ENCODE results near the gene SEPTIN7. TPM values are rescaled to one million over a fixed set of nuclear protein-coding genes. Genes with fewer than 3 reads are reported as not detected.
A peak's percentile ranks its signal among the peaks of the same experiment; 100 is the strongest.
"Not testable (repeated sequence)": the region's sequence is repeated elsewhere in the genome, so short reads cannot be mapped to it uniquely, and the experiment has no call there.

The SEPTIN7 gene
- total RNA-seq, result 189 TPM

DNA sequence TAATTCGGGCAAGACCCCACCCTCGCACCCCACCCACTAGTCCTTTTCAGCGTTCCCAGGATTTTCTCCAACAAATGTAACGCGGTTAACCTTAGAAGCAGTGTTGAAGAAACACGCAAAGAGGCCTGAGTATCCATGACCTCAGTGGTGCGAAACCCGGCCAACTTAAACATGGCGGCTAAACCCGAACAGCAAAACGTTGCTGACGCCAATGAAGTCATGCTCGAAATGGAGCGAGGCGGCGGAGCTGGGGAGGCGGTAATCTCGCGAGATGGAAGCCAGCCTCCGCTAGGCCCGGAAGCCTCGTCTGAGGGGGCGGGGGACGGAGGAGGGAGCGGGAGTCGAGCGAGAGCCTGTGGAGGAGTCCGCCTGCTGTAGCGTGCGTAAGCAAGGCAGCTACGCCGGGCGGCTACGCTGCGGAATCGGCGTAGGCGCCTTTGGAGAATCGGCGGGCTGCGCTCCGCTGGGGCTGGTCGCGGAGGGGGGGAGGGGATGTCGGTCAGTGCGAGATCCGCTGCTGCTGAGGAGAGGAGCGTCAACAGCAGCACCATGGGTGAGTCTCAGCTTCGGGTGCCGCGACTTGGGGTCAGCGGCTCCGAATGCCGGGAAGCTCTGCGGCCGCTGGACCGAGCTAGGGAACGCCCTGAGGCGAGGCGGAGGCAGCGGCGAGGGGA lies at the start of gene SEPTIN7:
Gene SEPTIN7 (plus strand): TSS at position 340 of the 674 bp plus-strand sequence. CDS start 153 bp downstream, at position 493.
- peak; percentile 99 for DNase-seq (ENCODE audit: low spot score)

DNA sequence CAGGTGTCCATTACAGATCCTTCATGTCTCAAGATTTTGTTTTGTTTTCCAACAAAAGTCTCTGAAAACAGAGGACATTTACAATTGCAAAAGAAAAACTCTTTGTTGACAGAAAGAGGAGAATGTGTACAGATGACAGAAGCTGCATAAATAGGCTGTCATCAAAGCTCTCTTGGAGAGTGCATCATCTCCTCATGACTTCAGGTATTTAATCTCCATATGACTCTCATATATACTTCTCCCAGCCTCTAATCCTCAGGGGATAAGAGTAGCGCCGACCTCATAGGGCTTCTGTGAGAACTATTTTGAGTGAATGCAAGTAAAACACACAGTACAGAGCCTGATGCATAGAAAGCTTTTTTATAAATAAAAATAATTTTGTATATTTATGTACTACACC lies 48.1 kb upstream of the SEPTIN7 start:
- DNase-seq (ENCODE audit: low spot score), result no peak

- DNase-seq (ENCODE audit: low spot score), result peak; percentile 47
Observed at GRCh38 chr7:35753761-35754603, 46.9 kb upstream of the SEPTIN7 start.

- no peak for DNase-seq (ENCODE audit: low spot score)
Observed at GRCh38 chr7:35754741-35755140, 46.1 kb upstream of the SEPTIN7 start.

- no peak for DNase-seq (ENCODE audit: low spot score)
Observed at GRCh38 chr7:35755711-35756110, 45.1 kb upstream of the SEPTIN7 start.

- DNase-seq (ENCODE audit: low spot score), result not testable (repeated sequence)
Observed at GRCh38 chr7:35756453-35756852, 44.4 kb upstream of the SEPTIN7 start.

DNA sequence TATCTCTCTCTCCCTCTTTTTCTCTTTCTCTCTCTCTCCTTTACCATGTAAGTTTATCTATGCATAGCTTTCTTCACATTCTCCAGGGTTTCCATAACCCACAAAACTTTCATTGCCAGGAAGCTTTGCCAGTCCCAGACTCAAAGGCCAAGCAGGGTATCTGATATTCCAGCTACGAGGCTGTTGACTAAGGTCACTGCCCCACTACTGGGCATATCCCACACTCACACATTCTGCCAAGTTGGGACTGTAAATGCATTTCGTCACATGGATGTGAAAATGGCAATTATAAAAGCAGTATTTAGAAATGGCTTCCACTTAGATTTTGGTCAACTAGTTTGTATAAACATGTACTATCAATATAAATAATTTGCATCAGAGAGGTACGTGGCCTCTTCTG lies 43.3 kb upstream of the SEPTIN7 start:
- DNase-seq (ENCODE audit: low spot score), result no peak

DNA sequence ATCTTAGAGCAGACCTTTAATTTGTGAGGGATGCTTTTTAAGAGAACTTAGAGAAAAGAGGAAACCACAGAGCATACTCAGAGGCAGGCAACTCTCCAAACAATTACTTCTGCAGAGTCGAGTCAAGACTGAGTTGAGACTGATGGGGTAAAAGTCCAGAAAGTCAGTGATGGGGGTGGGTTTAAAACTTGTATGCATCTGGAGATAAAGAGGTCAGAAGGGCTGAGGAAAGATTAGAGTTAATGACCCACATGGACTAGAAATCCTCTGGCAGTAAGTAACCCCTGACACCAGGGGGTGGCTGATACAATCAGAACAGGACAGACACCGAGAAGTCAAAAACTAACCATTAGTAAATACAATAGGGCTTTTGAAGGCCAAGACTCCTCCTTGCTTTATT lies 42.4 kb upstream of the SEPTIN7 start:
- no peak for DNase-seq (ENCODE audit: low spot score)

- no peak for DNase-seq (ENCODE audit: low spot score)
Observed at GRCh38 chr7:35760143-35760745, 40.6 kb upstream of the SEPTIN7 start.

DNA sequence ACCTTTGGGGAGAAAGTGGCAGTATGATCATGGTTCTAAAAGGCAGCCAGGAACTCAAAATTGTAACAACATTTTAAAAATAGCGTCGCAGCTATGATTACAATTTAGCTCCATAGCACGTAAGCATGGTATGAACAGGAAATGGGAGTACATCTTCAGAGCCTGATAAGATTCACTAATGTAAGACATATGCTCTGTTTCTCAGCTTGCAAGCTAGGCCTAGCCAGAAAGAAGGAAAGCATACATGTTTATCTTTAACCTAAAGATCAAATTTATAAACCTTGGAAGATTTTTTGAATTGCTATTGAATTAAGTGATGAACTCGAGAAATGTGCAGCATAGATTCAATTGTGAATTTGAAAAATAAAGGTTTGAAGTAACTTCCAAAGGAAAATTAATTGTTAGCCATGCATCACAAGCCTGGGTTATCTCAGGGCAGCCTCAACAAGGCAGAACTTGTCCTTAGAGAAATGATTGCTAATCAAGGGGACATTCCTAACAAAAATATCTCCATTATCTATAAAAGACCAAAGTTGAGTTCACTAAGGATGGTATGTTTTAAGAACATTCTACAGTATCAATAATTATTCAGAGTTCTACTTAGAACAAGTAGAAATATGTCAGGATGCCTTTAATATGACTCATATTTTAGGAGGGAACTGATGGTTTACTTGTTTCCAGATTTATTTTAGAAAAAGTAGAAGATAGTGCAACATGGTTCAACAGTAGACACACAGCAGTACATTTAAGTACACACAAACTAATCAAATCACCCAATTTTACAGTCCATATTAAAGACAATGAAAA lies 38.8 kb upstream of the SEPTIN7 start:
- DNase-seq (ENCODE audit: low spot score), result no peak

GRCh38 chr7:35762781-35763180 lies 38.1 kb upstream of the SEPTIN7 start:
- DNase-seq (ENCODE audit: low spot score), result no peak

DNA sequence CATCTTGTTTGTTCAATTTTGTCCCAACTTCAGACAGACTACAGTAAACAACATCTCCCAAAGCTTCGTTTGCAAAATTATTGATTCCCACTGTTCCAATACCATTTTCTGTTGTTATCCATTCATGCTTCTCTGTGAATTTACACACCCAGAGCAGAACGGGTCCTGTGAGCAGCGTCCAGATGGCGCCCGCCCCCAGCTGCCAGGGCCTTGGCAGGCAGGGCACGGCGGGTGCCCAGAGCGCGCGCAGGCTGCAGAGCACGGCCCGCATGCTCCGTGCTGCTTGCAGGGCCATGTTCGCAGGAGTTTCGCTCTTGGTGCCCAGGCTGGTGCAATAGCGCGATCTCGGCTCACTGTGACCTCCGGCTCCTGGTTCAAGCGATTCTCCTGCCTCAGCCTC lies 32.5 kb upstream of the SEPTIN7 start:
- no peak for DNase-seq (ENCODE audit: low spot score)

- DNase-seq (ENCODE audit: low spot score), result no peak
Observed at GRCh38 chr7:35771776-35772175, 29.1 kb upstream of the SEPTIN7 start.

DNA sequence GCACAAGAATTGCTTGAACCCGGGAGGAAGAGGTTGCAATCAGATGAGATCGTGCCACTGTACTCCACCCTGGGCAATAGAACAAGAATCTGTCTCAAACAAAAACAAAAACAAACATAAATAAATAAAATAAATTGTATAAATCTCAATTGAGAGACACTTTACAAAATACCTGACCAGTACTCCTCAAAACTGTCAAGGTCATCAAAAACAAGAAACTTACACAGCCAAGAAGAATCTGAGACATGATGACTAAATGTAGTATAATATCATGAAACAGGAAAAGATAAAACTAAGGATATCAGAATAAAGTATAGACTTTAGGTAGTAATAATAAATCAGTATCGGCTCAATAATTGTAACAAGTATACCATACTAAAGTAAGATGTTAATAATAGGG lies 26.9 kb upstream of the SEPTIN7 start:
- no peak for DNase-seq (ENCODE audit: low spot score)

GRCh38 chr7:35776686-35777085 lies 24.2 kb upstream of the SEPTIN7 start:
- DNase-seq (ENCODE audit: low spot score), result no peak

GRCh38 chr7:35777121-35777520 lies 23.7 kb upstream of the SEPTIN7 start:
- no peak for DNase-seq (ENCODE audit: low spot score)

- DNase-seq (ENCODE audit: low spot score), result no peak
Observed at GRCh38 chr7:35780070-35780469, 20.8 kb upstream of the SEPTIN7 start.

DNA sequence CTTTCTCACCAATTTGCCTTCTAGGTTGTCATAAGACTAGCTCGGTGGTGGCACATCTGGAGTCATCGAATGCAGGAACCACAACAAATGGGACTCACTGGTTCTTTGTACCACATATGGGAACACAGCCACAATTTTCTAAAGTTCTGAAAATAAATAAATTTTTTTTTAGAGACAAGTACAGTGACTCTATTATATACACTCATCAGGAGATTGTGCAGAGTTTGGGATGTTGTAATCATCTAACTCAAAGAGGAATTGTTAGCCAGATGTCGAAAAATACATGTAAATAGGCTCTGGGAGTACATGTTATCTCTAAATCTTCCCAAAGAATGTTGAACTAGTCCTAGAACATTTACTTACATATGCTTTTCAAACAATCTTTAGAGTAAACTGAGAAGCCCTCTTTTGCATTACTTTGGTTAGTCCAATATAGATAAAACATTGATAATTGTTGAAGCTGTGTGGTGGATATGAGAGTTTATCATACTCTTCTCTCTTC lies 19.6 kb upstream of the SEPTIN7 start:
- no peak for DNase-seq (ENCODE audit: low spot score)

DNA sequence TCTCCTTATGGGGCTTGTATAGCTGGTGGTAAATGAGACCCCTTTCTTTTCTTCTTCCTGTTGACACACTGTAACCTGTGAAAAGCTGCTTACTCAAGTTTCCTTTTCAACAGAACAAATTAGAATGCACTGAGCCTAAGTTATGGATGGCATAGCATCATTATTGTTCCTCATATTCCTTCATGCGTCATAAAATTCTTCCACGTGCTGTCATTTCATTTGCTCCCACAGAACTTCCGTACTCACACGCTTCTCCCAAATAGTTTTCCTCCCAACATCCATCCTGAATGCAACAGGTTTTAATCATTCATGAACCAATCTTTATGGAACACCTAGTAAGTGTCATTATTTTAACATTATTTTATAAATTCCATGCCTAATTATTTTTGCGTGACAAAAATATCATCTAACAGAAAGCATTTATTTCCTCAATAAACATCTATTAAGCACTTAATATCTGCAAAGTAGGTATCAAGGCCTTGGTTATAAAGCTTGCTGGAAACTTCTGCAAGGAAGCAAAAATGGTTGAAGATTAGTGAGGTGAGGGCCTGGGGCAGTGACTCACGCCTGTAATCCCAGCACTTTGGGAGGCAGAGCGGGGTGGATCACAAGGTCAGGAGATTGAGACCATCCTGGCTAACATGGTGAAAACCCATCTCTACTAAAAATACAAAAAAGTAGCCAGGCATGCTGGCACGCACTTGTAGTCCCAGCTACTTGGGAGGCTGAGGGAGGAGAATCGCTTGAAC lies 18.9 kb upstream of the SEPTIN7 start:
- DNase-seq (ENCODE audit: low spot score), result no peak

DNA sequence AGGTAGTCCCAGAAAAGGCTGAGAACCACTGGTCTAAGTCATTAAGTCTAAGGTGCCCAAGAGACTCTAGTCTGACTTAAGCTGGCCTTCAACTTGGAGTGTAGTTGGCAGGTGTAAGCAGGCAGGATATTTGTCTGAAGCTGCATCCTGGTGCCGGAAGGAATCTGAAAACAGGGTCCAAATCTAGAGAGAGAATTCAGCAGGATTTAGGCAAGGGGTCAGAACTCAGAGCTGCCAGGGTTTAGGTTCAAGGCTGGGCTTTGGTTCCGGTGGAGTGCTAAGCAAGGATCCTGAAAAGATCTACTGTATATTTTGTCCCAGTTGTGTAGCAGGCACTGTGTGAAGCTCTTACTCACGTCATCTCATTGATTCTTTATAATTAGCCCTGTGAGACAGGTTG lies 16.5 kb upstream of the SEPTIN7 start:
- no peak for DNase-seq (ENCODE audit: low spot score)

- DNase-seq (ENCODE audit: low spot score), result no peak
Observed at GRCh38 chr7:35785250-35785649, 15.6 kb upstream of the SEPTIN7 start.
